ENCODE measurements around the gene BDKRB2.

- no peak for TF ChIP-seq KDM1A (IDR thresholded peaks at IDR 0.05; ENCODE audit: borderline replicate concordance, low read length)
- no peak for TF ChIP-seq CBX5 (IDR thresholded peaks at IDR 0.05; ENCODE audit: low read depth, low read length)
- TF ChIP-seq, protein P1, sequence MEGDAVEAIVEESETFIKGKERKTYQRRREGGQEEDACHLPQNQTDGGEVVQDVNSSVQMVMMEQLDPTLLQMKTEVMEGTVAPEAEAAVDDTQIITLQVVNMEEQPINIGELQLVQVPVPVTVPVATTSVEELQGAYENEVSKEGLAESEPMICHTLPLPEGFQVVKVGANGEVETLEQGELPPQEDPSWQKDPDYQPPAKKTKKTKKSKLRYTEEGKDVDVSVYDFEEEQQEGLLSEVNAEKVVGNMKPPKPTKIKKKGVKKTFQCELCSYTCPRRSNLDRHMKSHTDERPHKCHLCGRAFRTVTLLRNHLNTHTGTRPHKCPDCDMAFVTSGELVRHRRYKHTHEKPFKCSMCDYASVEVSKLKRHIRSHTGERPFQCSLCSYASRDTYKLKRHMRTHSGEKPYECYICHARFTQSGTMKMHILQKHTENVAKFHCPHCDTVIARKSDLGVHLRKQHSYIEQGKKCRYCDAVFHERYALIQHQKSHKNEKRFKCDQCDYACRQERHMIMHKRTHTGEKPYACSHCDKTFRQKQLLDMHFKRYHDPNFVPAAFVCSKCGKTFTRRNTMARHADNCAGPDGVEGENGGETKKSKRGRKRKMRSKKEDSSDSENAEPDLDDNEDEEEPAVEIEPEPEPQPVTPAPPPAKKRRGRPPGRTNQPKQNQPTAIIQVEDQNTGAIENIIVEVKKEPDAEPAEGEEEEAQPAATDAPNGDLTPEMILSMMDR (IDR thresholded peaks at IDR 0.05; ENCODE audit: control extremely low read depth in 1 of 3, insufficient read depth in 1 of 3, low read depth in 1 of 3, low read length in 3 of 3): no peak
- TF ChIP-seq POLR2AphosphoS5 (IDR thresholded peaks at IDR 0.05; ENCODE audit: low read depth, low read length): no peak
Observed at GRCh38 chr14:96272777-96273473, 68.3 kb downstream of the BDKRB2 start.

All from H1 (cell line).